ENCODE data around the gene PID1.

PID1 gene

GRCh38 chr2:229170916-229171315, 100.2 kb downstream of the PID1 start:
- DNase-seq (ENCODE audit: extremely low read depth in 1 of 2, low read depth in 1 of 2), result no peak

- DNase-seq (ENCODE audit: extremely low read depth in 1 of 2, low read depth in 1 of 2), result no peak
Observed at GRCh38 chr2:229170171-229170570, 100.9 kb downstream of the PID1 start.

DNA sequence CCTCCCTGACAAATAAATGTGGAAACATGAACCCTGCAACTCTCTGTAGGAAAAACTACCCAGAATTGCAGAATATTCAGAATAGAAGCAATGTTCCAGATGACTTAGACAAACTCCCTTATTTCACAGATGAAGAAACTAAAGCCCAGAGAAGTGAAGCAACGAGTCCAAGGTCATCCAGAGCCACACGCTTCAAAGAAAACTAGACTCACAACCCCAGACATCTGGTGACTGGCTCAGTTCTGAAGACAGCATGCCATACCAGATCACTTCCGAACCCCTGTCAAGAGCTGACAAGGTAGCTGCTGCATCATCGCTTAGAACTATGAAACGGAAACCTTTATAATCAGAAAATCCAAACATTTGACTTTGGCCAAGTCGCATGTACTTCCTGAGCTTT, 101.3 kb downstream of the PID1 start:
- DNase-seq (ENCODE audit: extremely low read depth in 1 of 2, low read depth in 1 of 2), result no peak

- DNase-seq (ENCODE audit: extremely low read depth in 1 of 2, low read depth in 1 of 2), result no peak
Observed at GRCh38 chr2:229164545-229165249, 106.4 kb downstream of the PID1 start.

- DNase-seq (ENCODE audit: extremely low read depth in 1 of 2, low read depth in 1 of 2), result no peak
Observed at GRCh38 chr2:229163893-229164292, 107.2 kb downstream of the PID1 start.

GRCh38 chr2:229162015-229162414, 109.1 kb downstream of the PID1 start:
- DNase-seq (ENCODE audit: extremely low read depth in 1 of 2, low read depth in 1 of 2), result no peak

DNA sequence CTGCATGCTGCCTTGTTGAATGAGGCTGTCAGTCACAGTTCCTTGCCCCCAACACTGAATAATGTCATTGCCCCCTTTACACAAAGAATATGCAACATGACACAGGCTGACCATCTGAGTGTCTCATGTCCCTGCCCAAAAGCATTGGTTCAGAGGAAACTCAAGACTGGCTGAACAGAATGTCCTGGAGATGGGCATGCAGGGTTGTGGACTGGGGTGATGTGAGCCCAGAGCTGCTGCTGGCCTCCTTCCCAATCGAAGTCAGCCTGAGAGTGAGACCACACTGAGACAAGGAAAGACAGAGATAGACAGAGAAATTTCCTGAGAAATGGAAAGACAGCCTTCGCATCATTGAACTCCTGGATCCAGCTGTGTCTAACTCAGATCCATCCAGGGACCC, 110.1 kb downstream of the PID1 start:
- DNase-seq (ENCODE audit: extremely low read depth in 1 of 2, low read depth in 1 of 2), result no peak

DNA sequence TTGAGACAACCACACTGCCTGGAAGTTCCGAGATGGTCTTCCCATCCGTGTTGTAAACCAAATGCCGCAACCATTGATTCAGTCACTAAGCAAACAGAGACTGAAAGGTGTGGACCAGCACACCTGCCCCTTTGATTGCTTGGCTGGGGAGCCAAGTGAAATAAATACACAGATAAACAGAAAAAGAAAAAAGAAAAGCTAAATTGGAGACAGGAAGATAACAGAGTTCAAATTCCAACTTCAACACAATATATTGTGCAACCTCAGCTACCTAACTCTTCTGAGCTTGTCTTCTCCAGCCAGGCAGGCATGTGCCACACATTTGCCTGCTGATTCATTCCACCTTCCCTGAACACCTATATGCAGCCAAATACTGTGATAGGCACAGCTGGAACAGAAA, 110.9 kb downstream of the PID1 start:
- DNase-seq (ENCODE audit: extremely low read depth in 1 of 2, low read depth in 1 of 2), result no peak

DNA sequence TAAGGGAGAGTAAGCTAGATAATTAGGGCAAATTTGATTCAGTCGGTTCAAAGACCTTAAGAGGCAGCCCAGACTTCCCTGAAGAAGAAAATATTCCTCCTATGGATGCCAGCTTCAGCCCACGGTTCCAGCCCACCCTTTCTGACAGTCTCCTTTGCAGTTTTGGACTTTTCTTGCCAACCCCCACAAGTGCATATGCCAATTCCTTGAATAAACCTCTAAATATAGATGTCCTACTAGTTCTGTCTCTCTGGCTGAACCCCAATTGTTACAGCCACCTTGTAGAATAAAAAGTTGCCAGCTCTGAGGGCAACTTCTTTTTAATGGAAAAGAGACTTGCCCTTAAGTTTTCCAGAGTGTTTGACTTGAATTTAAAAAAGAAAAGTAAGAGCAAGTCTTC, 111.7 kb downstream of the PID1 start:
- DNase-seq (ENCODE audit: extremely low read depth in 1 of 2, low read depth in 1 of 2), result no peak

DNA sequence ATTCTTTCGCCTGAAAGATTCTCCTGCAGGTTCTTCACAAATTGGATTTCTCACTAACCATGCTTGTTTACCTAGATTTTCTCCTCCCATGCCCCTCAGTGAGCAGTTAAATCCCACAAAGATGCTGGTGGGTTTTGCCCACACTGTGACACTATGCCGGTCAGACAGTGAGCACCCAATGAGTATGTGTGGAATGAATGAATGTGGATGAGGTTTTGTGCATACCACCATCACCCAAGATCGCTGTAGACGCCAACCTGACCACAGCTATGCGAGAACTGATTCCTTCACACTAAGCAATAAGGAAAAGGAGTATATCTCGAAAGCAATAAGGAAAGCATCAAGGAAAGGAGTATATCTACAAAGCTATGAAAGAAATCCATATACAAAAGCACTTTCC, 116.7 kb downstream of the PID1 start:
- DNase-seq (ENCODE audit: extremely low read depth in 1 of 2, low read depth in 1 of 2), result no peak

DNA sequence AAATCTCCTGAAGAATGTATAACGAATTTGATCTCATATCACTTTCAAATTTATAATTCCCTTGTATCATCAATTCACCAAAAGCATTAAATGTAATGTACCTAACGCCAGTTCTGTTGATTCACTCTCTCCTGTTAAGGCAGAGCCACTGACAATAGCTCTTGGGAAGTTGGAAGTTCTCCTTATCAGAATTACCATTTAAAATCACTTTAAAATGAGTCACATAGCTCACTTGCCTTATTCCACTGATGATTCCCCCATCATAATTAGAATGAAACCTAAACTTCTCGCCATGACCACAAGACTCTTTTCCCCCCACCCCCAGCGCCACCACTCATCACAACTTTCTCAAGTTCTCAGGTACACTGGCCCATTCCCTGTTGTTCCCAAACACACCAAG, 117.1 kb downstream of the PID1 start:
- DNase-seq (ENCODE audit: extremely low read depth in 1 of 2, low read depth in 1 of 2), result no peak

DNA sequence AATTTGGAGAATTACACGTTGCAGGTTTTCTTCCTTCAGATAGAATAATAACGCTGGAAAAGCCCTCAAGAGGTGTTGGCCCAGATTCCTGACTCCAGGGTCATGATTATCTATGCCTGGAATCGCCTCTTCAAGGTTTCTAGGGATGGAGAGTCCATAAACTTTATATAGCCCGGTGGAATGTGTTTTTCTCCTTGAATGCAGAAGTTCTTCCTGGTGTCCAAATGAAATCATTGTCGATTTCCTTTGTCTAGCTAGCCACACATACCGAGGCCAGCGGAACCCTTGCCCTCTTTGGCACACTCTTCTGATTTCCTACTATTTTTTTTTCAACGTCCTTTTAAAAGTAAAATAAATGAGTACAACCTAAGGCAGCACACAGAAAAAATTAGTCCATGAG, 117.8 kb downstream of the PID1 start:
- DNase-seq (ENCODE audit: extremely low read depth in 1 of 2, low read depth in 1 of 2), result no peak

- no peak for DNase-seq (ENCODE audit: extremely low read depth in 1 of 2, low read depth in 1 of 2)
Observed at GRCh38 chr2:229152674-229153073, 118.4 kb downstream of the PID1 start.

- no peak for DNase-seq (ENCODE audit: extremely low read depth in 1 of 2, low read depth in 1 of 2)
Observed at GRCh38 chr2:229150317-229150716, 120.8 kb downstream of the PID1 start.

DNA sequence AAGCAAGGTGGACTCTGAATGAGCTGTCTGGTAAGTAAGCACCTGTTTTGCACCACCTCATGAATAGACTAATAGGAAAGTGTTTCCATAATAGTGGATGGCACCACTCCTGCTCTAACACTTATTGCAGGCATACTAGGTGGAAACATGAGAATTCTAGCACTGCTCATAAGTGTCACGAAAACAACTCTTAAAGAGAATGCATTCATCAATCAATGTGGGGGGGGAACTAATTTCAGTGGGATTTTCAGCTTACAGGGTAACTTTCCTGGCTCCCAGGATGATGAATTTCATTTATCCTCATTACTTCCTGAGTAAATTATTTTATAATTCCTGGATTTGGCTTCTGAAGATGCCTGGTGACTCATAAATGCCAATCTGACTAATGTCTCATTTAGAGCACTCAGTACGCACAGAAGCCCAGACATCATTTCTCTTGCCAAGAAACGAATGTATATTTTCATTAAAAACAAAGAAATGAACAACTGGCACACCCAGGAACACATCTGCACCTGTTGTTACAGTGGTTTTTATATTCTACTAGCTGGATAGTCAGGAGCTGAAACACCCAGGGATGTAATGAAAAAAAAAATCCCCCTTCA, 129.6 kb downstream of the PID1 start:
- no peak for DNase-seq (ENCODE audit: extremely low read depth in 1 of 2, low read depth in 1 of 2)

DNA sequence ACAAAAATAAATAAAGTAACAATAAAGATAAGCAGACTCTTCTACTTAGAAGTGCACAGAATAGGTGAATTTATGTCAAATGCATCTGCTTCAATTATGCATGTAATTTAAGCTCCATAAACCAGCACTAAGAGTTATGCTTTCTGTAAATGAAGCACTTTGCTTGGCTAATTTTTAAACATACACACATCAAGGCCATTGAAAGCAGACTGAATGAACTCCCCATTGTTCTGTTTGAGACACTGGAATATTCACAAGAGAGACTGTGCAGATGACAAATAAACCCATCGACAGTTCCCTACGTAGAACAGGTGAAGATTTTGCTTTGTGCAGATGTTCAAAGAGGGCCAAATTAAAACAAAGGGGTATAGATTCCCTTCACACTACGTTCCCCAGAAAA, 133.4 kb downstream of the PID1 start:
- no peak for DNase-seq (ENCODE audit: extremely low read depth in 1 of 2, low read depth in 1 of 2)

- DNase-seq (ENCODE audit: extremely low read depth in 1 of 2, low read depth in 1 of 2), result no peak
Observed at GRCh38 chr2:229137066-229137465, 134.0 kb downstream of the PID1 start.

GRCh38 chr2:229133155-229133772, 137.8 kb downstream of the PID1 start:
- DNase-seq (ENCODE audit: extremely low read depth in 1 of 2, low read depth in 1 of 2), result no peak

DNA sequence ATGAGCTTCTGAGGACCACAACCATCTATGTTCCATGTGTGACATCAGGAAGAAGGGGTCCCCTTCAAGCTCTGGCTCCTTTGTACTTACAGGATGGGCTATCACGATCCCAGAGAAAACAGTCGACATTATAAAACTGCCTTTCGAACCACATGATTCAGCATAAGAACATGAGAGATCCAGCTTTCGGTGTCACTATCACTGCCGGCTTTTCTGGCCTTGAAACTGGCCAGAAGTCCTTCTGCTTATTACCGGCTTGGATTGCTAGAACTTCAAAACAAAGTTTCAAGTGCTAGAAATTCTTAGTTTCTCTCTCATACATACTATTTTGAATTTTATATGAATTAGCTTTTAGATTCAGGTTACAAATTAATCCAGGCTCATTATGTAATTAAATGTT, 138.9 kb downstream of the PID1 start:
- DNase-seq (ENCODE audit: extremely low read depth in 1 of 2, low read depth in 1 of 2), result no peak

DNA sequence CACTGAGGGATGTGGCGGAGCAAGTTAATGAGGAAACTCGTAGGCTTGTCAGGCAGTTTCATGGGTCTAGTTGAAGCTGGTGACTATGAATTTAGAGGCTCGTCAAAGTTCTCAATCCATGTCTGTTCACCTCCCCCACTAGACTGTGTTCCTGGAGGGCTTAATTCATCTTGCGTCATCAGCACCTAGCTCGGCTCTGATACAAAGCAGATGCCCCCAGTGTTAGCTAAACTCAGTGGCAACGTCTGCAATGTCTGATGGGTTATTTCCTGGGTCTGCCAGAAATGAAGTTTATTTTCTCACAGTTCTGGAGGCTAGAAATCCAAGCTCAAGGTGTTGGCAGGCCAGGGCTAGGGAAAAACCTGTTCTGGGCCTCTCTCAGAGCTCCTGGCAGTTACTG, 140.6 kb downstream of the PID1 start:
- DNase-seq (ENCODE audit: extremely low read depth in 1 of 2, low read depth in 1 of 2), result no peak

GRCh38 chr2:229129738-229130371, 141.2 kb downstream of the PID1 start:
- no peak for DNase-seq (ENCODE audit: extremely low read depth in 1 of 2, low read depth in 1 of 2)

DNA sequence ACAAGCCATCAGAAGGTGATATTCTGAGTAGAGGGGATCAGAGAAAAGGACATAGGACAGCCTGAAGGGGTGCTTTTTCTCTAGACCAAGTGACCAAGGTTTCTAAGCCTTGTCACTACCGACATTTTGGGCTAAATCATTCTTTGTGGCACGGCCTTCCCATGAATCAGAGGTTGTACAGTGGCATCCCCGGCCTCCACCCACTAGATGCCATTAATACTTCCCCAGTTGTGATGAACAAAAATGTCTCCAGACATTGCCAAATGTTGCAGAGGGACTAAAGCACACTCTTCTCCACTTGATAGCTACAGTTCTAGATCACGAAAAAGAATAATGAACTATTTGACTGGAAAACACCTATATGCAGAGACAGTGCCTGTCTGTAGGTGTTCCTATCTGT, 143.6 kb downstream of the PID1 start:
- no peak for DNase-seq (ENCODE audit: extremely low read depth in 1 of 2, low read depth in 1 of 2)

All from activated CD8-positive, alpha-beta memory T cell treated with anti-CD3 and anti-CD28 coated beads for 1 hour (primary cell).